ENCODE data around the gene SYTL3. TPM values are rescaled to one million over a fixed set of nuclear protein-coding genes. Genes with fewer than 3 reads are reported as not detected.

The SYTL3 gene
- total and polyA plus RNA-seq, 7 donors = 1.6 to 6.9 (median 3.3) TPM

DNA sequence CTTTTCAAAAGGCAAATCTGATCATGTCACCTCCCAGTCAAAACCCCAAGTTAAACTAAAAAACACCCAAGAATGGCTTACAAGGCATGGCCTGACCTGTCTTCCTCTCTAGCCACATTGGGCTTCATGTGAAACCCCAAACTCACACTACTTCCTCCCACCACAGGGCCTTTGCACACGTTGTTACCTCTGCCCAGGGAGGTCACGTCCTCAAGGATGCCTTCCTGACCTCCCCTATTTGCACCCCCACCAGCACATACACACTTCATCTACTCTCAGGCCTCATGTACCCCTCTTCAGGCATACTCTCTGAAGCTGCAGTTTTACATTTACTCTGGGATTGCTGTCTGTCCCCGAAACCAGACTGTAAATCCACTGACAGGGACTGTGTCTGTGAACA lies 163.2 kb downstream of the SYTL3 start:
- no peak for DNase-seq
- 65 to 77% methylated on average over 3 of the region's 3 CpGs for WGBS, 2 donors
- TF ChIP-seq, protein P1, sequence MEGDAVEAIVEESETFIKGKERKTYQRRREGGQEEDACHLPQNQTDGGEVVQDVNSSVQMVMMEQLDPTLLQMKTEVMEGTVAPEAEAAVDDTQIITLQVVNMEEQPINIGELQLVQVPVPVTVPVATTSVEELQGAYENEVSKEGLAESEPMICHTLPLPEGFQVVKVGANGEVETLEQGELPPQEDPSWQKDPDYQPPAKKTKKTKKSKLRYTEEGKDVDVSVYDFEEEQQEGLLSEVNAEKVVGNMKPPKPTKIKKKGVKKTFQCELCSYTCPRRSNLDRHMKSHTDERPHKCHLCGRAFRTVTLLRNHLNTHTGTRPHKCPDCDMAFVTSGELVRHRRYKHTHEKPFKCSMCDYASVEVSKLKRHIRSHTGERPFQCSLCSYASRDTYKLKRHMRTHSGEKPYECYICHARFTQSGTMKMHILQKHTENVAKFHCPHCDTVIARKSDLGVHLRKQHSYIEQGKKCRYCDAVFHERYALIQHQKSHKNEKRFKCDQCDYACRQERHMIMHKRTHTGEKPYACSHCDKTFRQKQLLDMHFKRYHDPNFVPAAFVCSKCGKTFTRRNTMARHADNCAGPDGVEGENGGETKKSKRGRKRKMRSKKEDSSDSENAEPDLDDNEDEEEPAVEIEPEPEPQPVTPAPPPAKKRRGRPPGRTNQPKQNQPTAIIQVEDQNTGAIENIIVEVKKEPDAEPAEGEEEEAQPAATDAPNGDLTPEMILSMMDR (IDR thresholded peaks at IDR 0.05) = no peak
- no peak for TF ChIP-seq EP300 (IDR thresholded peaks at IDR 0.05)
- TF ChIP-seq POLR2A (IDR thresholded peaks at IDR 0.05) = no peak
- TF ChIP-seq POLR2AphosphoS5 (IDR thresholded peaks at IDR 0.05) = no peak
- peak overlapping the region in 1 of 4 donors; percentile 29 for H3K27ac ChIP-seq
- no peak overlapping the region for H3K4me3 ChIP-seq
- intact Hi-C loops (cut with DNase I) = no loop called here
- H3K27me3 ChIP-seq = no peaks in the 10 kb centered on the region
- no peaks in the 10 kb centered on the region for H3K9me3 ChIP-seq
- peaks cover 0 to 4% (median 0%) of the 10 kb centered on the region in 4 donors for H3K36me3 ChIP-seq
- peaks cover 0 to 59% (median 33%) of the 10 kb centered on the region in 4 donors for H3K4me1 ChIP-seq

Small RNAs within 50 kb of the gene (small RNA-seq; reads per million reads assigned to genes)
- gene MIR3918 (0 reads per million in 3 donors), gene MIR7161 (0 reads per million in 3 donors)

Other genes with a start within 250 kb of the SYTL3 start
- gene TMEM181, start 90.0 kb upstream of the SYTL3 start, total RNA-seq = 10 to 100 TPM; 20.8 to 24.7 (median 22.9) TPM
- gene TMEM181, start 90.0 kb upstream of the SYTL3 start, polyA plus RNA-seq = 10 to 100 TPM in 1 of 3 donors, 1 to 10 TPM in 2; 4.6 to 18.8 (median 6.0) TPM
- gene DYNLT1, start 5.3 kb upstream of the SYTL3 start, total RNA-seq = 100 to 1,000 TPM in 3 of 4 donors, 10 to 100 TPM in 1; 68.7 to 118 (median 105) TPM
- 100 to 1,000 TPM; 231 to 457 (median 332) TPM for gene DYNLT1, start 5.3 kb upstream of the SYTL3 start, polyA plus RNA-seq
- 10 to 100 TPM; 33.5 to 46.0 (median 38.3) TPM for gene EZR, start 169.3 kb downstream of the SYTL3 start, total RNA-seq
- gene EZR, start 169.3 kb downstream of the SYTL3 start, polyA plus RNA-seq = 100 to 1,000 TPM; 214 to 333 (median 262) TPM